Neural cell (in vitro differentiated cells): ENCODE results near the gene PDE6G. TPM values are rescaled to one million over a fixed set of nuclear protein-coding genes. Genes with fewer than 3 reads are reported as not detected.
A peak's percentile ranks its signal among the peaks of the same experiment; 100 is the strongest.

Experiments used
- H2AFZ ChIP-seq: fragments of 200-600, 300-800 bp; sonication (generic), shearing (Covaris generic); 2 replicates; pipeline ENCODE4 v1.6.0; 2014; ENCODE audit warnings: low read depth, mild to moderate bottlenecking, antibody characterized with exemption, low read length, moderate library complexity
- H3F3A ChIP-seq: fragments of 200-600 bp; shearing (Covaris generic); 2 replicates; pipeline ENCODE4 v1.6.1; 2016; ENCODE audit warnings: mild to moderate bottlenecking, moderate library complexity, mixed read lengths, antibody characterized with exemption, low read length; ENCODE audit not compliant: insufficient read depth, poor library complexity, severe bottlenecking
- H3K27ac ChIP-seq: fragments of 200-600, 300-800 bp; sonication (generic), shearing (Covaris generic); 2 replicates; pipeline ENCODE4 v1.5.1; 2014; ENCODE audit warnings: mild to moderate bottlenecking, low read length, moderate library complexity
- H3K27me3 ChIP-seq: fragments of 300-800, 200-600 bp; sonication (generic), shearing (Covaris generic); 2 replicates; pipeline ENCODE4 v1.6.0; 2014; ENCODE audit warnings: mild to moderate bottlenecking, low read depth, low read length, moderate library complexity; ENCODE audit not compliant: insufficient read depth
- H3K36me3 ChIP-seq: fragments of 300-800, 200-600 bp; sonication (generic), shearing (Covaris generic); 2 replicates; pipeline ENCODE4 v1.5.1; 2014; ENCODE audit warnings: mild to moderate bottlenecking, antibody characterized with exemption, low read length, moderate library complexity; ENCODE audit not compliant: insufficient read depth
- H3K4me2 ChIP-seq: fragments of 300-800, 200-600 bp; sonication (generic), shearing (Covaris generic); 2 replicates; pipeline ENCODE4 v1.6.0; 2014; ENCODE audit warnings: mild to moderate bottlenecking, low read length
- H3K4me3 ChIP-seq: fragments of 300-800, 200-600 bp; sonication (generic), shearing (Covaris generic); 2 replicates; pipeline ENCODE4 v1.5.1; 2014; ENCODE audit warnings: mild to moderate bottlenecking, low read length, moderate library complexity
- H3K79me2 ChIP-seq: fragments of 200-600 bp; shearing (Covaris generic); replicated peaks from 2 replicates; pipeline ENCODE4 v1.6.0; 2014; ENCODE audit warnings: mild to moderate bottlenecking, low read length, moderate library complexity; ENCODE audit not compliant: insufficient read depth
- H3K9ac ChIP-seq: fragments of 300-800, 200-600 bp; sonication (generic), shearing (Covaris generic); 2 replicates; pipeline ENCODE4 v1.6.1; 2016; ENCODE audit warnings: mild to moderate bottlenecking, low read length, mixed read lengths
- H3K9me2 ChIP-seq: fragments of 200-600 bp; shearing (Covaris generic); 2 replicates; pipeline ENCODE4 v1.6.1; 2016; ENCODE audit warnings: mild to moderate bottlenecking, low read length, mixed read lengths; ENCODE audit not compliant: insufficient read depth
- H3K9me3 ChIP-seq: fragments of 200-600, 300-800 bp; sonication (generic), shearing (Covaris generic); 2 replicates; pipeline ENCODE4 v1.6.1; 2016; ENCODE audit warnings: mild to moderate bottlenecking, mixed run types, low read length, moderate library complexity, mixed read lengths
- H4K20me1 ChIP-seq: fragments of 200-600 bp; shearing (Covaris generic); 2 replicates; pipeline ENCODE4 v1.6.1; 2016; ENCODE audit warnings: mild to moderate bottlenecking, mixed run types; ENCODE audit not compliant: insufficient read depth
- CTCF ChIP-seq: fragments of 450-650 bp; IDR thresholded peaks from 2 replicates; pipeline ENCODE4 v1.5.1; 2014; ENCODE audit warnings: antibody characterized with exemption, mild to moderate bottlenecking, moderate library complexity; ENCODE audit not compliant: poor library complexity, severe bottlenecking
- EP300 ChIP-seq: fragments of 450-650 bp; conservative IDR thresholded peaks from 2 replicates; pipeline ENCODE4 v1.6.1; 2014; ENCODE audit warnings: antibody characterized with exemption, mild to moderate bottlenecking, moderate library complexity; ENCODE audit not compliant: poor library complexity, severe bottlenecking
- EZH2 ChIP-seq: fragments of 200-600, 300-800 bp; shearing (Covaris generic), sonication (generic); IDR thresholded peaks from 2 replicates; pipeline ENCODE4 v1.6.1; 2014; ENCODE audit warnings: antibody characterized with exemption, low read length, borderline replicate concordance, mild to moderate bottlenecking; ENCODE audit not compliant: insufficient read depth, poor library complexity, severe bottlenecking
- MXI1 ChIP-seq: fragments of 450-650 bp; conservative IDR thresholded peaks from 2 replicates; pipeline ENCODE4 v1.6.1; 2014; ENCODE audit warnings: antibody characterized with exemption, mild to moderate bottlenecking; ENCODE audit not compliant: poor library complexity, severe bottlenecking
- POLR2AphosphoS5 ChIP-seq: IDR thresholded peaks from 2 replicates; pipeline ENCODE4 v1.6.1; 2012
- RAD21 ChIP-seq: fragments of 450-650 bp; conservative IDR thresholded peaks from 2 replicates; pipeline ENCODE4 v1.6.1; 2014; ENCODE audit warnings: antibody characterized with exemption, mild to moderate bottlenecking, moderate library complexity
- REST ChIP-seq: IDR thresholded peaks from 2 replicates; pipeline ENCODE4 v1.6.1; 2012; ENCODE audit warnings: borderline replicate concordance
- SMC3 ChIP-seq: fragments of 450-650 bp; conservative IDR thresholded peaks from 2 replicates; pipeline ENCODE4 v1.6.1; 2014; ENCODE audit warnings: antibody characterized with exemption, mild to moderate bottlenecking, moderate library complexity; ENCODE audit not compliant: poor library complexity
- TAF1 ChIP-seq: IDR thresholded peaks from 2 replicates; pipeline ENCODE4 v1.6.1; 2012; ENCODE audit warnings: low read depth
- polyA plus RNA-seq: library from polyadenylated mRNA; depleted of rRNA; stranded (reverse); fragments of >200 nt; gene quantifications from 2 replicates; pipeline ENCODE4 v1.2.3, GENCODE V29; 2014

Gene PDE6G
- polyA plus RNA-seq, 1 donor from 2014 or later: not detected

GRCh38 chr17:81640011-81640410, 16.3 kb downstream of the PDE6G start:
- H3F3A ChIP-seq: no peaks in the 10 kb centered on the region
- peaks cover 16% of the 10 kb centered on the region for H3K79me2 ChIP-seq
- TF ChIP-seq EZH2: no peak
- no peak overlapping the region for H3K27ac ChIP-seq
- H3K9me2 ChIP-seq: no peaks in the 10 kb centered on the region
- H3K9me3 ChIP-seq: no peaks in the 10 kb centered on the region
- no peak overlapping the region for H3K4me3 ChIP-seq
- H2AFZ ChIP-seq: no peak overlapping the region
- H4K20me1 ChIP-seq: no peaks in the 10 kb centered on the region
- no peaks in the 10 kb centered on the region for H3K27me3 ChIP-seq
- H3K4me2 ChIP-seq: no peak overlapping the region
- H3K9ac ChIP-seq: no peak overlapping the region
- H3K36me3 ChIP-seq: no peaks in the 10 kb centered on the region

- H3K9ac ChIP-seq: no peak overlapping the region
- no peaks in the 10 kb centered on the region for H3F3A ChIP-seq
- H3K4me3 ChIP-seq: no peak overlapping the region
- no peak overlapping the region for H2AFZ ChIP-seq
- H3K9me2 ChIP-seq: no peaks in the 10 kb centered on the region
- H4K20me1 ChIP-seq: no peaks in the 10 kb centered on the region
- no peak overlapping the region for H3K4me2 ChIP-seq
- H3K27ac ChIP-seq: no peak overlapping the region
- no peak for TF ChIP-seq TAF1
- TF ChIP-seq EZH2: no peak
- no peak for TF ChIP-seq POLR2AphosphoS5
- TF ChIP-seq REST: no peak
- TF ChIP-seq MXI1: no peak
- TF ChIP-seq RAD21: no peak
- H3K79me2 ChIP-seq: peaks cover 26% of the 10 kb centered on the region
- H3K36me3 ChIP-seq: no peaks in the 10 kb centered on the region
- H3K9me3 ChIP-seq: no peaks in the 10 kb centered on the region
- H3K27me3 ChIP-seq: no peaks in the 10 kb centered on the region
These were observed 17.7 kb downstream of the PDE6G start for GRCh38 chr17:81638683-81639082.

- H3F3A ChIP-seq: no peaks in the 10 kb centered on the region
- H3K27ac ChIP-seq: peak within 1 kb of the TSS; percentile 78
- TF ChIP-seq SMC3 (peak; percentile 36), RAD21 (peak; percentile 34), EP300 (peak; percentile 69), TAF1 (peak; percentile 96), REST (peak; percentile 61), CTCF (no peak), EZH2 (no peak), POLR2AphosphoS5 (peak; percentile 91), MXI1 (peak; percentile 66)
- peak within 1 kb of the TSS; percentile 81 for H3K4me2 ChIP-seq
- H3K9ac ChIP-seq: peak within 1 kb of the TSS; percentile 87
- H3K9me2 ChIP-seq: no peaks in the 10 kb centered on the region
- no peaks in the 10 kb centered on the region for H3K9me3 ChIP-seq
- peaks cover 38% of the 10 kb centered on the region for H3K79me2 ChIP-seq
- H3K27me3 ChIP-seq: no peaks in the 10 kb centered on the region
- H2AFZ ChIP-seq: peak within 1 kb of the TSS; percentile 45
- no peaks in the 10 kb centered on the region for H4K20me1 ChIP-seq
- no peaks in the 10 kb centered on the region for H3K36me3 ChIP-seq
- peak within 1 kb of the TSS; percentile 95 for H3K4me3 ChIP-seq
These were observed 19.6 kb downstream of the PDE6G start, which contains the start of the genes NPLOC4 and TSPAN10 for GRCh38 chr17:81636505-81637288. NPLOC4 (minus strand) TSS chr17:81637112; CDS start chr17:81636930, 182 bp downstream. TSPAN10 (plus strand) TSS chr17:81637196; CDS start chr17:81642413, 5,217 bp downstream.
